Ishikawa (cell line): ENCODE data around the gene CNTNAP2.

Source experiments
- CEBPB ChIP-seq: IDR thresholded peaks from 2 replicates; pipeline ENCODE4 v1.6.1; 2012
- EGR1 ChIP-seq: IDR thresholded peaks from 2 replicates; pipeline ENCODE4 v1.6.1; 2012
- EP300 ChIP-seq: IDR thresholded peaks from 2 replicates; pipeline ENCODE4 v1.6.1; 2012; ENCODE audit warnings: borderline replicate concordance
- FOXM1 ChIP-seq: IDR thresholded peaks from 2 replicates; pipeline ENCODE4 v1.6.1; 2012; ENCODE audit warnings: low read depth, borderline replicate concordance
- MAX ChIP-seq: IDR thresholded peaks from 2 replicates; pipeline ENCODE4 v1.6.1; 2012
- NFIC ChIP-seq: IDR thresholded peaks from 2 replicates; pipeline ENCODE4 v1.6.1; 2012
- RAD21 ChIP-seq: IDR thresholded peaks from 2 replicates; pipeline ENCODE4 v1.6.1; 2012; ENCODE audit warnings: low read depth
- REST ChIP-seq: IDR thresholded peaks from 2 replicates; pipeline ENCODE4 v1.6.1; 2012; ENCODE audit warnings: low read depth, mild to moderate bottlenecking
- TAF1 ChIP-seq: IDR thresholded peaks from 2 replicates; pipeline ENCODE4 v1.6.1; 2012; ENCODE audit warnings: low read depth, mild to moderate bottlenecking
- TCF12 ChIP-seq: IDR thresholded peaks from 2 replicates; pipeline ENCODE4 v1.6.1; 2012; ENCODE audit warnings: low read depth
- TEAD4 ChIP-seq: IDR thresholded peaks from 2 replicates; pipeline ENCODE4 v1.6.1; 2012
- USF1 ChIP-seq: IDR thresholded peaks from 2 replicates; pipeline ENCODE4 v1.6.1; 2012
- YY1 ChIP-seq: IDR thresholded peaks from 2 replicates; pipeline ENCODE4 v1.6.1; 2012; ENCODE audit warnings: low read depth
- ZBTB7A ChIP-seq: IDR thresholded peaks from 2 replicates; pipeline ENCODE4 v1.6.1; 2012; ENCODE audit warnings: low read depth

GRCh38 chr7:148419856-148420832 lies 2303.5 kb downstream of the CNTNAP2 start:
- TF ChIP-seq YY1 (no peak), EP300 (no peak), NFIC (no peak), CEBPB (no peak), MAX (no peak), TCF12 (no peak), TAF1 (no peak), RAD21 (no peak), EGR1 (no peak), REST (no peak), TEAD4 (no peak), ZBTB7A (no peak), FOXM1 (no peak), USF1 (no peak)
